Esophagus muscularis mucosa (tissue), 3 donors: ENCODE results near the gene KCNG4.

Experiments used
- CTCF ChIP-seq, 3 experiments: fragments of 200-600 bp in 2 of 3; fragments of 450-650 bp in 1 of 3; sonication (generic) in 2 of 3; IDR thresholded peaks; one replicate each; pipeline ENCODE4 v1.5.1; 2017 to 2019; ENCODE audit warnings: antibody characterized with exemption in 3 of 3, mild to moderate bottlenecking in 2 of 3, moderate library complexity in 1 of 3
- POLR2A ChIP-seq: fragments of 450-650 bp; IDR thresholded peaks from one replicate; pipeline ENCODE4 v1.6.1; 2017; ENCODE audit warnings: antibody characterized with exemption, moderate library complexity, mild to moderate bottlenecking, low read depth

GRCh38 chr16:84215531-84215930 lies 24.3 kb downstream of the KCNG4 start:
- TF ChIP-seq CTCF (IDR thresholded peaks at IDR 0.05), result no peak
- TF ChIP-seq POLR2A, result no peak
